GM18907 (cell line): ENCODE measurements around the gene RPL9.
"Not testable (repeated sequence)": the region's sequence is repeated elsewhere in the genome, so short reads cannot be mapped to it uniquely, and the experiment has no call there.

ENCODE experiments used
- ATAC-seq: cut with Tn5 transposase; IDR thresholded peaks from one replicate; pipeline ENCODE4 v1.9.1; 2021; ENCODE audit warnings: mild to moderate bottlenecking, moderate library complexity; ENCODE audit not compliant: unreplicated experiment

RPL9 gene

DNA sequence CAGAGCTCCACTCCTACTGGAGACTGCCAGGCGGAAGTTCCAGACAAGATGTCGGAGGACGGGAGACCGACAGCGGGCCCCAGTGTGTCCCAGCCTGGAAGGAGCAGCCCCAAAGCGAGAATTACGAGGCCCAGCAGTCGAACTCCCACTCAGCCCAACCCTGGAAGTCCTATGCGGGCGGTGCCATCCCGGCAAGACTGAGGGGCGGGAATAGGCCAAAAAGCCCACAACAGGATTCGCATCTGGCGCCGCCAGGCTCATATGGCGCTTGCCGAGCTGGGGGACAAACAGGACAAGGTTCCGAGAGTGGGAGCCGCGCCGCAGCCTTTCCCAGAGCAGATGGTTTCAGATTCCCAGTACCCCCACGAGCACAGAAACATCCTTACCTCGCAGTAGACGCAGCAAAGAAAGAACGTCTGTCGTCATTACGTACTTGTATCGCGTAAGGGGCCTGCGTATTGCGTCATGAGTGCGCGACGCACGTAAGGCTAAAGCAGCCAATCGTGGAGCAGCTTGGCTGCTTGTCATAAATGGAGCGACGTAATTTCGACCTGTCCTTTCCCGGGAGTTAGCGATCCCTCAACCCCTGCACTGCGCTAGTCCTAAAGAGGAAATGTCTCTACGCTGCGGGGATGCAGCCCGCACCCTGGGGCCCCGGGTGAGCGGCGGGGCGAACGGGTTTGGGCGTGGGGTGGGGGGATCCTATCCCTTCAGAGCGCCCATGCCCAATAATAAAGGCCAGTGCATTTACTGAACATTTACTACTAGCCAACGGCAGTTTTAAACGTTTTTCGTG is at the start of gene RPL9, which contains the start of gene LIAS:
RPL9 (minus strand) TSS at position 418 of the 796 bp plus-strand sequence. CDS start 483 bp downstream, outside the sequence.
LIAS (plus strand) TSS at position 552 of the 796 bp plus-strand sequence; CDS start at position 614, 62 bp downstream.
- ATAC-seq = peak; percentile 92

DNA sequence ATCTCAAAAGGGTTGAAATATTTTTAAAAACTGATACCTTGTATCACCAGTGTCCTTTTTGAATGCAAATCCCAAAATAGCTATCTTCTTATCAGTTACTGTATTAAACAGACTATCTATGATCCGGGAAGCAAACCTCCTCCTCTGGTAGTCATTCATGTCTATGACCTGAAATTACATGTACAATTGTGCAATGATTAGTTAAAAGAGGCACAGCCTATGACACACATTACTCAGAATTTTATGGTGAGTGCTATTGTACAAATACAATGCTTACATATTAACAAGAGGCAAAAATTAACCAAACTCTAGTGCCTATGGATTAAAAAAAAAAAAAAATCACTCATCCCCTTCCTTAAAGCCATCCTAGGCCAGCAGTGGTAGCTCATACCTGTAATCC is 46.9 kb upstream of the RPL9 start:
- no peak for ATAC-seq

DNA sequence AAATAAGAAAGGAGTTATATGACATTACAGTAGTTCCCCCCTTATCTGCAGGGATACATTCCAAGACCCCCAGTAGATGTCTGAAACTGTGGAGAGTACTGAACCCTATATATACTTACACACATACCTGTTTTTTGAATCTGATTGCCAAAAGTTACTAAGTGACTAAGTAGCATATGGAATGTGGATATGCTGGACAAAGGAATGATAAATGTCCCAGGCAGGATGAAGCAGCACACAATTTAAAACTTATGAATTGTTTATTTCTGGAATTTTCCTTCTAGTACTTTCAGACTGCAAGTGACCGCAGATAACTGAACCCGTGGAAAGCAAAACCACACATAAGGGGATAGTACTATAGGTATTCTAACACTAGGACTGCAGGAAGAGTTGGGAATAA is 45.8 kb upstream of the RPL9 start:
- ATAC-seq = no peak

GRCh38 chr4:39502664-39503035 is 43.9 kb upstream of the RPL9 start:
- not testable (repeated sequence) for ATAC-seq

GRCh38 chr4:39502019-39502663 is 43.4 kb upstream of the RPL9 start:
- no peak for ATAC-seq

DNA sequence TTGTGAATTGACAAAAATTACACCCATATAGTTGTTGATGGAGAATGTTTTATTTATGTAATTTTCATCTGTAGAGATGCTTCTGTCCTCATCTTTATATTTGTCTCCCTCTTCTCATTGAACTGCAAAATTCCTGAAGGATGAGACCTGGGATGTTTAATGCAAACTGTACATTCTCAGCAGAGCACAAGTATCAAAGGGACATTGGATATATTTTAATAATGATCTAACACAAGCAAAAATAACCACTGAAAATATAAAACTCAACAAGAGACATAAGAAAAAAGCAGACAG is 40.0 kb upstream of the RPL9 start:
- no peak for ATAC-seq

DNA sequence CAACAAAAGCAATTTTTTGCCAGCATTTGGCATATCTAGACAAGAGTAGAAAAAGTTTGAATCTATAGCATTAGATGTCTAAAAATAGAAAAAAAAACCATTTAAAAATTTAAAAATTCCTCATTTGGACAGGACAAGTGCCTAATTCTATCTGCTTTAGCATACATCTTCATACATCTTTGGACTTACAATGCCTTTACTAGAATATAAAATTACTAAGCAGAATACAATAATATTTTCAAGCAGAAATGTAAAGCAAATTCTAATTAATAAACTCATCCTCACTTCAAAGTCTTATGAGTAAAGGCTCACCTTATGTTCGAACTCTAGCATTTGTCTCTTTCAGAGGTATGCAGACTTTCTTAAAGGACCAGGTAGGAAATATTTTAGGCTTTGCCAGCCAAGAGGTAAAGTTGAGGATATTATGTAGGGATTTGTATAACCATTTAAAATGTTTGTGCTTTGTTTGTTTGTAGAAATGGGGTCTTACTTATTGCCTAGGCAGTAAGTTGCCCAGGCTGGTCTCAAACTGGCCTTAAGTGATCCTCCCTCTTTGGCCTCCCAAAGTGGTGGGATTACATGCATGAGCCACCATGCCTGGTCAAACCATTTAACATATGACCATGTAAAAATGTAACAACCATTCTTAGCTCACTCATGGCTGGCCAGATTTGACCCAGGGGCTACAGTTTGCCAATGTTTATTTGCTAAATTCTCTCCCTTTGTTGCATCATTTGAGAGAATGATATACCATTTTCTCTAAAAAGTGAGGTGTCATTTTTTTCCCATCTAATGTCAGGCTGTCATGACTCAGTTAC is 39.4 kb upstream of the RPL9 start:
- ATAC-seq = no peak

DNA sequence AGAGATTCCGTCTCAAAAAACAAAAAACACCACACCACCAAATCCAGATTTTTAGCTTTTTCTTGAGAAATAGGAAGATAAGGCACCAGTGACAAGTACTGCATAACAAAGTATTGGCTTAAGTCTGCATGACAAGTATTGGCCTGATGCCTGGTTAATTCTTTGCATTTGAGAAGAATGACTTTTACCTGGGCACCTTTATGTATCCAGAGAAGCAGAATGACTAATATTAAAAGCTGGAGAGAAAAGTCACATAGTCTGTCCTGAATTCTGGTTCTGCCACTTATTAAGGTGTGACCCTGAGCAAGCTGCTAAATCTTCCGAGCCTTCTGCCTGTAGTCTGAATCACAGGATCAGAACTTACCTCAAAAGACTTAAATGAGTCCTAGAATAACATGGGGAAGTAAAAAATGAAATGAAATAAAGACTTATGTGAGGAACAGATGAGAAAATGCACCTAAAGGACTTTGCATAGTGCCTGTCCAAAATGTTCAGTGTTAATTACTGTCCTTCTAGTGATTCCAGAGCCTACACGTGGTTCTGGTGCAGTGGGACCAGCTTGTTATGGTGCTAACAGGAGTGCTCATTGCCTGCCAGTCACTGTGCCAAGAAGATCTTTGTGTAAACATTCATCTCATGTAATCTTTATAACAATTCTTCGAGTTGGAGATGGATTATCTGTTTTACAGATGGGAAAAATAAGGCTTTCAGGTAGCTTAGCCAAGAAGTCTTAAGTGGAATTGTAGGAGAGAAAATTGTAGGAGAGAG is 36.9 kb upstream of the RPL9 start:
- no peak for ATAC-seq

DNA sequence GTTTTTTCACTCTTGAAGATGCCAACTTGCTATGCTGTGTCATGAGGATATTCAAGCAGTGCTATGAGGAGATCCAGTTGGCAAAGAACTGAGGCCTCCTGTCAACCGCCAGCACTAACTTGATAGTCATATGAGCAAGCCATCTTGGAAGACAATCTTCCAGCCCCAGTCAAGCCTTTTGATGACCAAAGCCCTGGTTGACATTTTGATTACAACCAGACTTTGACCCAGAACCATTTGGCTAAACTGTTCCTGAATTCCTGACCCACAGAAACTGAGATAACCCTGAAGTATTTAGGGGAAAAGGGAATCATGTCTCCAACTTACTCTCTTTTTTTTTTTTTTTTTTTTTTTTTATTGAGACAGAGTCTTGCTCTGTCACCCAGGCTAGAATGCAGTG is 35.6 kb upstream of the RPL9 start:
- ATAC-seq = no peak

DNA sequence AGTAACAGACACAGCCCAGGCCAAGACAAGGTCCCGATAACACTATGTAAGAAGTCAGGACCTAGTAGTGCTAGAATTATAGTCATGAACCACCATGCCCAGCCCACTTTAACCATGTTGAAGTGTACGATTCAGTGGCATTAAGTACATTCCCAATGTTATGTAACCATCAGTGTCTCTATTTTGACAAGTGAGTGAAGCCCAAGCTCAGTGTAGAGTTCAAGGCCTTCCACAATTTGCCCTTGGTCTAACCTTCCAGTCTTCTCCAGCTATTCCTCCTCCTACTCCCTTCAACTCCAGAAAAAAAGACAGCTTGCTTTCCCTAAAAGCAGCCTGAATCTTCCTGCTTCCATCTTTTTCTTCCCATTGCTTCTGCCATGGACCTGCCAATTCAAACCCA is 31.6 kb upstream of the RPL9 start:
- ATAC-seq = no peak

DNA sequence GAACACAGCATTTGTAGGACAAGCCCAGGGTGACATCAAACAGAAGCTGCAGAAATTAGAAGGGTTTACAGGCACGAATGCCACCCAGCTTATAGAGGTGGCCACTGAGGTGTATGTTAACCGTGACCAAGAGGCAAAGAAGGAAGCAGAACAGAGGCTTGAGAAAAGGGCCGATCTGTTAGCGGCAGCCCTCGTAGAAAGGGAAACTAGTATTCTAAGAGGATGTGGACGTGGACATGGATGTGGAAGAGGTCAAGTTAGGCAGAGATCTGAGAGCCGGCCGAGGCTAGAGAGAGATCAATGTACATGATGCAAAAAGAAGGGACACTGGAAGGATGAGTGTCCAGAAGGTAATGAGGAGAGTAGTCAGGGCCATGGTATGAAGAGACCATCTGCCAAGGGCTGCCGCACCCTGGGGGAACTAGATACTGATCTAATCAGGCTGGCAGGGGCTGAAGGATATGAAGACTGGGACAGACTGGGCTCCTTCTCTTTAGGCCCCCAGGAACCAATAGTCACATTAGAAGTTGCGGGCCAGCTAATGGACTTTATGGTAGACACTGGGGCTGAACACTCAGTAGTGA is 27.6 kb upstream of the RPL9 start:
- ATAC-seq = no peak

GRCh38 chr4:39484582-39485272 is 26.0 kb upstream of the RPL9 start:
- ATAC-seq = no peak

DNA sequence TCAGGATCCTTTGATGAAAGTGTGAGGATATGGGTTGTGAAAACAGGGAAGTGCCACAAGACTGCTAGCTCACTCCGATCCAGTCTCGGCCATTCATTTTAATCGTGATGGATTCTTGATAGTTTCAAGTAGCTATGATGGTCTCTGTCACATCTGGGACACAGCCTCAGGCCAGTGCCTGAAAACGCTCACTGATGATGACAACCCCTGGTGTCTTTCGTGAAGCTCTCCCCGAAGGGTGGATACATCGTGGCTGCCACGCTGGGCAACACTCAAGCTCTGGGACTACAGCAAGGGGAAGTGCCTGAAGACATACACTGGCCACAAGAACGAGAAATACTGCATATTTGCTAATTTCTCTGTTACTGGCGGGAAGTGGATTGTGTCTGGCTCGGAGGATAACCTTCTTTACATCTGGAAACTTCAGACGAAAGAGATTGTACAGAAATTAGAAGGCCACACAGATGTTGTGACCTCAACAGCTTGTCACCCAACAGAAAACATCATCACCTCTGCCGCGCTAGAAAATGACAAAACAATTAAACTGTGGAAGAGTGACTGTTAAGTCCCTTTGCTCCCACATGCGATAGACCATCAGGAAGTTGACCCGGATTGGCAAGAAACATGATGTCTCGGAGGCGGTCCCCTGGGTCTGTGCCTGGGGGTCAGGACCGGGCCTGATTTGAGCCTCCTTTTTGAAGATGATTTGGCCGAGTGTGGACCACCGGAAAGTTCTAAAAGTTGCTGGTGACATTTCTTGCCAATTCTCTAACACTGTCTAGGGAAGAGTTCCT is 22.4 kb upstream of the RPL9 start:
- no peak for ATAC-seq

- no peak for ATAC-seq
Observed at GRCh38 chr4:39480251-39480650, 21.5 kb upstream of the RPL9 start.

DNA sequence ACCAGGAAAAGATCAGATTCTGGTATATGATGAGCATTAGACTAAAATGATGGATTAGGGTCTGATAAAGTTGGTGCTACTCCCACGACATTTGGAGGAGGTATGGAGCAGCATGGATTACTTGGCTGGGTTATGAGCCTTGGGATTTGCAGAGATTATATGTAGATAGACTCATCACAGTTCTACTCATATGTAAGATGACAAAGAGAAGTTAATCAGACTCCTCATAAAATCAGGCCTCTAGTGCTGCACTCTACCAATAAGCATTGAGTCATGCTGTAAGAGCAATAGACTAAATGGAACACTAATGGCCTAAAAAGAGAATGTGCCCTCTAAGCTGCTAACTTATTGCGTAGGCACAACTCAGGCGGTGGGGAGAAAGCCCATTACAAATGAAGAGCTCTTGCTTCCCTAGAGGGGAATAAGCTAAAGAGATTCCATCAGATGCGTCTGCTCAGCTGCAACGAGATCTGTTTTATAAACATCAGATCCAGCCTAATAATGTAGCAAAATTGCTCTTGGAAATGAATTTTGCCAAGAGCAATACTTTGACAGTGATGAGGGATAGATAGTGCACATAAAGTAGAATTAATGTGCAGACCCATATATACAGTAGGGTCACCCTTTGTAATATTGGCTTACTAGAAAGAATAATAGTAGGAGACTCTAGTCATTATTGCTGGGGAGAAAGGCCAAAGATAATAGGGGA is 17.6 kb upstream of the RPL9 start:
- ATAC-seq = no peak

- no peak for ATAC-seq
Observed at GRCh38 chr4:39472396-39472795, 13.7 kb upstream of the RPL9 start.

GRCh38 chr4:39470402-39470801 is 11.7 kb upstream of the RPL9 start:
- no peak for ATAC-seq

- ATAC-seq = peak; percentile 88
Observed at GRCh38 chr4:39469429-39470077, 10.8 kb upstream of the RPL9 start.
